SH-SY5Y (cell line): ENCODE measurements around the gene LAMP5.

ENCODE experiments used
- GATA2 ChIP-seq: IDR thresholded peaks from 2 replicates; pipeline ENCODE4 v1.6.1; 2011; ENCODE audit warnings: mild to moderate bottlenecking, low read depth, low read length
- GATA3 ChIP-seq: IDR thresholded peaks from 2 replicates; pipeline ENCODE4 v1.6.1; 2011; ENCODE audit warnings: low read depth, mild to moderate bottlenecking, low read length, moderate library complexity

DNA sequence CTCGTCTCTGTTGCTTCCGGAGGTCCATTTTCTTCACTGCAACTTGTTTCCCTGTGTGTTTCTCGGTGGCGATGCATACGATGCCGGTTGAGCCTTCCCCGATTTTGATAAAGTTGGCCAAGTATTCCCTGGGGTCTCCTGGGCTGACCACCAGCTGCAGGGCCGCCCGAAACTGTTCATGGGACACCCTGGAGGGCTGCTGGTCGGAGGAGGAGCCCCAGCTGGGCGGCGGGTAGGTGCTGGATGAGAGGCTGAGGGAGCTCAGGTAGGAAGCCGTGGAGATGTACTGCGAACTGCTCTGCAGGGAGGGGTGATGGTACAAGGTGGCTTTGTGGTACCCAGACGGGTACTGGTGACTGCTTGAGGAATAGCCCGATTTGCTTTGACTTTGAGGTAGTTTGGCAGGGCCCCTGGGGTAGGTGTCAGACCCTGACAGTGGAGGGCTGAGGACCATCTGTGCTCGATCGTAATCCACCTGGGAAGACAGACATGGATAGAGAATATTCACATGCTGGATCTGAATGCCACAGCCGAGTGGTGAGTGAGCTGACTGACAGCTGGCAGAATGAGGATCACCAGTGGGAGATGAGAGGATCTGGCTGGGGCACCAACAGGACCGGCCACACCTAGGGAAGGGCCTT lies 51.6 kb downstream of the LAMP5 start:
- TF ChIP-seq GATA3 (no peak), GATA2 (no peak)
